ENCODE measurements around the gene GPC5.

DNA sequence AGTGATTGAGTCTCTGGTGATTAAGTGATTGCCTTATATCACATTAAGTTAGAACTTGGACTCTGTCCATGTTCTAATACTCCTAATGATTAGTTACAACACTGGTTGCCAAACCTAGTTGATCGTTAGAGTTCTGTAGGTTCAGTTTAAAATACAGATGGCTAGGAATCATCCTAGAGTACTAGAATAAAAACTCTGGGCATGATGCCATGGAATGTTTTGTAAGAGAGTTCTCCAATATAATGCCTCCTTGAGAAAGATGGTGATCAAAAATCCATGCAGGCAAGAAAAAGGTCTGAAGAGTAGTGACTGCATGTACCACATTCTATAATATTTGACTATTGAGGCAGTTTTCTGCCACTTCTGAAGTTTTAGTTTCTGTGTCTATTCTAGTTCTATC, 176.3 kb downstream of the GPC5 start:
- TF ChIP-seq POLR2A (IDR thresholded peaks at IDR 0.05) = no peak
- TF ChIP-seq, protein P1, sequence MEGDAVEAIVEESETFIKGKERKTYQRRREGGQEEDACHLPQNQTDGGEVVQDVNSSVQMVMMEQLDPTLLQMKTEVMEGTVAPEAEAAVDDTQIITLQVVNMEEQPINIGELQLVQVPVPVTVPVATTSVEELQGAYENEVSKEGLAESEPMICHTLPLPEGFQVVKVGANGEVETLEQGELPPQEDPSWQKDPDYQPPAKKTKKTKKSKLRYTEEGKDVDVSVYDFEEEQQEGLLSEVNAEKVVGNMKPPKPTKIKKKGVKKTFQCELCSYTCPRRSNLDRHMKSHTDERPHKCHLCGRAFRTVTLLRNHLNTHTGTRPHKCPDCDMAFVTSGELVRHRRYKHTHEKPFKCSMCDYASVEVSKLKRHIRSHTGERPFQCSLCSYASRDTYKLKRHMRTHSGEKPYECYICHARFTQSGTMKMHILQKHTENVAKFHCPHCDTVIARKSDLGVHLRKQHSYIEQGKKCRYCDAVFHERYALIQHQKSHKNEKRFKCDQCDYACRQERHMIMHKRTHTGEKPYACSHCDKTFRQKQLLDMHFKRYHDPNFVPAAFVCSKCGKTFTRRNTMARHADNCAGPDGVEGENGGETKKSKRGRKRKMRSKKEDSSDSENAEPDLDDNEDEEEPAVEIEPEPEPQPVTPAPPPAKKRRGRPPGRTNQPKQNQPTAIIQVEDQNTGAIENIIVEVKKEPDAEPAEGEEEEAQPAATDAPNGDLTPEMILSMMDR (IDR thresholded peaks at IDR 0.05) = no peak

Data from ovary (tissue), 3 donors.